Dermis microvascular lymphatic vessel endothelial cell (primary cell): ENCODE data around the gene CTNNB1. TPM values are rescaled to one million over a fixed set of nuclear protein-coding genes. Genes with fewer than 3 reads are reported as not detected.

ENCODE experiments used
- DNase-seq, 2 donors: peaks; one replicate each; pipeline versions ENCODE4 v3.0.0 to v3.0.0-alpha.2; 2010; ENCODE audit warnings: low read depth in 2 of 2
- total RNA-seq: library from RNA; depleted of rRNA; stranded (reverse); fragments of >200 nt; gene quantifications from 2 replicates; pipeline ENCODE4 v1.2.1, GENCODE V29; 2014

Gene CTNNB1
- total RNA-seq, 1 donor from 2014 or later: 2,271 TPM

GRCh38 chr3:41192885-41193284 is 6.4 kb upstream of the CTNNB1 start:
- no peak for DNase-seq

GRCh38 chr3:41193794-41194539 is 5.3 kb upstream of the CTNNB1 start:
- no peak for DNase-seq

DNA sequence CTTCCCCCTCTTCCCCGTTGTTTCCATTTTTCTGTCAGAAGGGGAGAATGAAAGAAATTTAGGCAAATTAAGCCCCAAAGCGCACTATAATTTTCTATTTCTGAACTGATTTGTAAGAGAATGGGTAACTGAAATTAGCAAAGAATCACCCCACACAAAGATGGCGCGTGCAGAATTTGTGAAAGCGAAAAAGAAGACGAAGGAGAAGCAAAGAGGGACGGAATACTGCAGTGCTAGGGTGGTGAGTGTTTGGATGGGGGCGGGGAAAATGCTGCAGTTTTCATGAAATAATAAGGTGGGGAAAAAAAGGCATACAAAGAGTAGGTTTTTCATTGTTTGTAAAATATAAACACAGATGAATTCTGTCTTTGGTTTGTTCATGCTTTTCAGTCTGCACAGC is 4.6 kb upstream of the CTNNB1 start:
- no peak for DNase-seq

DNA sequence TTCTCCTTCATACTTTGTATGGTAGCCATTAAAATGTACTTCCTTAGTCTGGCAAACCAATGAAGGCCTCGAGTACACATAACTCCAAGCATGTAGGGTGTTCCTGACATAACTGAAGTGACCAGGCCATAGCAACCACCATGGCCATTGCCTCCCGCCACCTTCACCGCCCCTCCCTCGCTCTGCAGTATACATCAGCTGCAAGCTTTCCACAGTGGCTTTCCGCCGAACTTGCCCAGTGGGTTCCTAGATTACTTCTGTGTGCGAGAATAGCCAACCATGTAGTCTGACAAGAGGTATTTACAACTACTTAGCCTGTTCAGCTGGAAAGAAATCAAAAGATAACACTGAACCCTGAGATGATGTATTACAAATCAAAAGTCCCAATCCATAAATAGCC is 3.4 kb upstream of the CTNNB1 start:
- no peak for DNase-seq

DNA sequence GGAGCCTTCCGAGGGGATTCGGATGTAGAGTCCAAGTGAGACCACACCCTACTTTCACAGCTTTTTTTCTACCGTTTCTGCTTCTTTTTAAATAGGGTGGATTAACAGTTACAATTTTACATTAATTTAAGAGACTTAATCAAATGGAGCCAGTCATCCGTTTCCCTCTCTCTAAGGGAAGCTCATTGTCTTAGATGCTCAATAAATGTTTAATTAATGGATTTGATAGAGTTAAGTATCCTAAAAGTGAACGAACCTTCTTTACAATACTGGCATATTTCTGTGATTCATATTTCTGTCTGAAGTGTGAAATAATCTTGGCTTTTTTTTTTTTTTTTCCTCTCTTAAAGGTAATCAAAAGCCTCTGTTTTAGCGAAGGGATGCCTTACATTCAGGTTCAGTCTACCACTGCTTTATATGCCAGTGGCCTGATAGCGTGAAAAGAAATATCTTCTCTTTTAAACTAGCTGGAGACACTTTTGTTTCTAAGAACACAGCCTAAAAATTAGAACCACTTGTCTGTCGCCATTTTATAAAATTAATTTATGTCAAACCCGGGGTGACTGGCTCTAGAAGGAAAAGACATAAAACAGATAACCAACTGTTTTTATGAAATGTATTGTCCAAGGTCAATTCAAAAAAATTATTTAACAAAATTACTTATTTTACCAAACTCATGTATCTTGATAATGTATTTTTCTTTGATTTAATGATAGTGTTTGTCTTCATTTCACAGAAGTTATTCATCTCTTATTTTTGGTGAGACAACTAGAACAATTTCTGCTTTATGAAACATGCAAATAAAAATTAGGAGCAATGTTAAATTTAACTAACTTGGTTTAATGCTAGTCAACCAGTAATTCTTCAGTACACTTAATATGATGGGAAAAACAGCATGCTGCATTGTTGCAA is 2.5 kb upstream of the CTNNB1 start:
- DNase-seq: no peak

DNA sequence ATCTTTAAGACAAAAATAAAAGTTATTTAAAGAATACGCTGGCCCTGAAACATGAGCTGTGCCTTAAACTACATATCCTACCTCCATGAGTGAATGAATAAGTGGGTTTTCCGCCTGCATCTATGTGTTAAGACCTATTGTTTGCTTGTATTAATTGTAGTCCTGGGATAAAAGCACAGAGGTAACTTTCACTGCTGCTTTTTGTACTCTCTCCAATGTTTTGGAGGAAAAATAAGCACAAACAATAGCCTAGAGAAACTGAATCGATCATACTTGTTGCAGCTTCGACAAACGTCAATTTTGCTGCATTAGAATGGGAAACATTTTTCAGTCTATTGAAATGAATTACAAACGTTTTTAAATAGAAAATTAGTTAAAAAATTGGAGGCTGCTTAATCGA is 1.3 kb upstream of the CTNNB1 start:
- no peak for DNase-seq

- DNase-seq: peak in 1 of 2 donors; percentile 37
Measured at GRCh38 chr3:41198526-41198925, 779 bp upstream of the CTNNB1 start.

DNA sequence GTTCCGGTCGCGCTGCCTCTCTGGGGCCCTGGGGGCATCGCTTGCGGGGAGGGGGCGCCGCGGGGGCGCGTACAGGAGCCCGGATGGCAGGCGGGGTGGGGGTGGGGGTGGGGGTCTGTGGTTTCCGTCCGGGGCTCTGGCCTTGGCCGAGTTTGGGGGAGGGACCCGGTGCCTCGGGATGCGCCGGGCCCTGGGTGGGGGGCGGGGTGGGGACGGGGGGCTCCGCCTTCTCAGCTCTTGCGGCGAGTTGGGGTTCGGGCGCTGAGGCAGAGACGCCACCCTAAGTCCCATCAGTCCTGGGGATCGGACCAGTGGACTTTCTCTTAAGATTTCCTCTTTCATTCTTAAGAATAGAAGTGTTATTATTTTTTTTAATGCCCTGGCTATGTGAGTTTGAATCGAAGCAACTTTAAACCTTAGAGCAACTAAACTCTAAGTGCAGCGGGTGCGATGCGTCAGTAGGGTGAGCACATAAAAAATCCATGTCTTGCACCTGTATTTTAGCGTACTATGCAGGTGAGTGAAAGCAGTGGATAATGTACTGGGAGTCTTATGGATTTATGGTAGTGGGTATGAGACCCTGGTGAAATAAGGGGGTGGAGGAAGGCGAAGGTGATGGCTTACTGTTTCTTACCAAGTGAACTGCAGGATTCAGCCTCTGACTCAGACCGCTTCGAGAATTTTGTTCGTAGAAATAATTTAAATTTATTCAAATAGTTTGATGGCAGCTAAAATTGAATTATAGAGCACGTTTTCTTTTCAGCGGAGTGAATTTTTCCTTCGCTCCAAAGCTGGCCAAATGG is 762 bp downstream of the CTNNB1 start:
- DNase-seq: peak in 1 of 2 donors; percentile 46

DNA sequence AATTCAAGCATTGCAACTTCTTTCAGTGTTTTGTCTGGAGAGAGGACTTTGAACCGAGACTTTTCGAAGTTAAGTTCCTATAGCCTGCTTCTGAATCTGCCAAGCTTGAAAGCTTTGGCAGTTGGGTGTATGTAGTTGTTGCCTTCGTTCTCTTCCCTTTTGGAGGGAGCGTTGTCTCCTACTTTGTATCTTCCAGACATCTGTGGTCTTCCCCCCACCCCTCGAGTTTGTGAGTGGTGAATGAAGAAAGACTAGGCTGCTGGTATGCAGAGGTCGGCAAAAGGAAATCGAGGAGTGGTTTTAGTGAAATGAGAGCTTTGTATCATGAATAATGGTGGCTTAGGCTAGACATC is 1.3 kb downstream of the CTNNB1 start:
- peak in 1 of 2 donors; percentile 40 for DNase-seq

GRCh38 chr3:41202075-41202833 is 2.9 kb downstream of the CTNNB1 start:
- no peak for DNase-seq

DNA sequence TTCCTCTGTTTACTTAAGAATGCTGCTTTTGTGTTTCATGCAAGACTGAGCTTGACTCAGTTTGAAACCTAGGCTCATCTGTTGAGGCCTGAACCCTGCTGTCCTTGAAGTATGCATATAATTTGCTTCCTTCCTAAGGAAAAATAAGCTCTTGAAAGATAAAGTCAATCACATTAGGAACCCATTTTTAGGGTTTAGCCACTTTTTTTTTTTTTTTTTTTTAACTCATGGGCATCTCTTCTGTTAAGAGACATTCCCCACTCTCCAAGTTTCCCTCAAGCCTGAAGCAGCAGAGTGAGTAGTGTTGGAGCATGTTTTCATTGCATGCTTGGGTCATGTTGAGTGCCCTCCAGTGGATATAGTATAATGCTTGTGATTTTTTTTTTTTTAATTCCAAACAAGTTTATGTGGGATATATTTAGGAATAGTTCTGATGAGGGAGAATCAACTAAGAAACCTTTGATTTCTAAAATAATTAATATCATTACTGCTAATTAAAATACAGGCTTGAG is 3.6 kb downstream of the CTNNB1 start:
- peak in 1 of 2 donors; percentile 69 for DNase-seq

GRCh38 chr3:41204369-41204768 is 5.1 kb downstream of the CTNNB1 start:
- no peak for DNase-seq

DNA sequence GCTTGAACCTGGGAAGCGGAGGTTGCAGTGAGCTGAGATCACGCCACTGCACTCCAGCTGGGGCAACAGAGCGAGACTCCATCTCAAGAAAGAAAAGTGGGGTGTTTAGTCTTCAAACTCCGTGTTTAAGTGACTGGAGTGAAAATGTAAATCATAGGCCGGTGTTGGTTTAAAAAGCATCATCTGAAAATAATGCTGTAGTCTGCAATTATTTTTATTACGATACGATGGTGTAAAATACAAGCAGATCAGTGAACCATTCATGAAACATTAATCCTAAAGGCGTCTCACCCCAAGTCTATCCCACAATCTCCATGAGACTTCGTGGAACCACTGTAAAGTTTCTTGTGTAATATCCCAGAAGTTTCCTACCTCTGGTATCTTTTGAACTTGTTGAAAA is 6.3 kb downstream of the CTNNB1 start:
- no peak for DNase-seq

- no peak for DNase-seq
Measured at GRCh38 chr3:41207355-41207754, 8.1 kb downstream of the CTNNB1 start.

DNA sequence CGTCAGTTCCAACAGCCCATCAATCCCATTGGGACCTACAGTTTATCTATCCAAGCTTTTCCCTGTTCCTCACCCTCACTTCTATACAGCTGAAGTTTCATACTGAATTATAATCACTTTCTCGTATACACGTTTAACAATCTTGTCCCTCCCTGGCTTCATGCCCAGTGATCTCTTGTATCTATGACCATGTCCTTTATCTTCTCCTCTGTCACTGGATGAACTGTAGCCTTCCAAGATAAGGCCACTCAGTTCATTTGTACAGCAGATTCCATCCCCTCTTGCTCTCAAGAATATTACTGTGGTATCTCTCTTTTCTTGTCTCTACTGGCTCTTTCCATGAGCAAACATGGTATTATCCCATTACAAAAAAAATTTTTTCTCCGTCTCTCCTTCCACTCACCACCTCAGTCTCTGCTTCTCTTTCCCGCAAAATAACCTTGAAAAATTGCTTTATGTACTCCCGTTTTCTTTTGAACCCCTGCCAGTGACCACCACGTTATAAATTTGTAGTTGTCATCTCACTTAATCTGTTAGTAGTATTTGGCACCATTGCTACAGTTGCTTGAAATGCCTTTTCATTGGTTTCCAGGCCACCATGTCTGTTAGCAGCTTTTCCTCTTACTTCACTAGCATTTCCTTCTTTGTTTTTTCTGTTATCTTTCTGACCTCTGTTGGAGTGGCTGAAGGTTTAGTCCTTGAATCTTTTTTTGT is 9.4 kb downstream of the CTNNB1 start:
- DNase-seq: no peak

DNA sequence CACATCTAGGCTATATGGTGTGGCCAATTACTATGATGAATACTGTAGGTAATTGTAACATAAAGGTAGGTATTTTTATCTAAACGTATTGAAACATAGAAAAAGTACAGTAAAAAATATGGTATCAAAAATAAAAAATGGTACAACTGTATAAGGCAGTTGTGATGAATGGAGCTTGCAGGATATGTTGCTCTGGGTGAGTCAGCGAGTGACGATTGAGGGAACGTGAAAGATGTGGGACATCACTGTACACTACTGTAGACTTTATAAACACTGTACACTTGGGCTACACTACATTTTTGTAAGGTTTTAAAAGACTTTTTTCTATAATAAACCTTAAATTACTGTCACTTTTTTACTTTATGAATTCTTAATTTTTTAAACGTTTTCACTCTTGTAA is 10.3 kb downstream of the CTNNB1 start:
- peak in 1 of 2 donors; percentile 30 for DNase-seq

GRCh38 chr3:41210966-41211365 is 11.7 kb downstream of the CTNNB1 start:
- no peak for DNase-seq

DNA sequence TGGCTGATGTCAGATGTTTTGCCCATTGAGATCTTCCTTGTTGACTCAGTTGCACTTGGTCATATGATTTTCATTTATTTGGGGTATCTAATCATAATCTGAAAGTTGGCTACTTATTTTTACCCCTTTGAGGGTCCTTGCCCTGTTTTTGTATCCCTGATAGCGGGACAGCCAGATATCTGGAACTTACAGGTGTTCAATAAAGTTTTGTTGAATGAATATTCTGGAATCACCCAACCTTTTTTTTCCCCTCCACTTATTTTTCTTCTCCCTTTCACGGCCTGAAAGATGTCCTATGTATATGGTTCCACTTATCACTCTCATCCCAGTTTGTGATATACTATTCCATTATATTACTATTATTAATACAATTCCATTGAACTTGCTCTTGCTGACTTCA is 12.8 kb downstream of the CTNNB1 start:
- no peak for DNase-seq

GRCh38 chr3:41213588-41213987 is 14.3 kb downstream of the CTNNB1 start:
- DNase-seq: no peak

- DNase-seq: no peak
Measured at GRCh38 chr3:41216422-41216821, 17.1 kb downstream of the CTNNB1 start.
